GM19455 (cell line): ENCODE measurements around the gene DET1.
"Not testable (repeated sequence)": the region's sequence is repeated elsewhere in the genome, so short reads cannot be mapped to it uniquely, and the experiment has no call there.

Experiments used
- ATAC-seq: cut with Tn5 transposase; IDR thresholded peaks from one replicate; pipeline ENCODE4 v1.9.1; 2021; ENCODE audit not compliant: unreplicated experiment

DET1 gene

GRCh38 chr15:88498996-88499395 lies 47.5 kb downstream of the DET1 start:
- ATAC-seq, result no peak

GRCh38 chr15:88497109-88497765 lies 49.2 kb downstream of the DET1 start:
- ATAC-seq, result no peak

GRCh38 chr15:88493844-88494243 lies 52.6 kb downstream of the DET1 start:
- ATAC-seq, result no peak

GRCh38 chr15:88491158-88491557 lies 55.3 kb downstream of the DET1 start:
- no peak for ATAC-seq

GRCh38 chr15:88490036-88490435 lies 56.4 kb downstream of the DET1 start:
- no peak for ATAC-seq

GRCh38 chr15:88489321-88489720 lies 57.2 kb downstream of the DET1 start:
- ATAC-seq, result no peak

- no peak for ATAC-seq
Measured at GRCh38 chr15:88487796-88488523, 58.5 kb downstream of the DET1 start.

- ATAC-seq, result no peak
Measured at GRCh38 chr15:88487178-88487795, 59.2 kb downstream of the DET1 start.

GRCh38 chr15:88484682-88485331 lies 61.7 kb downstream of the DET1 start:
- ATAC-seq, result no peak

GRCh38 chr15:88482263-88482662 lies 64.2 kb downstream of the DET1 start:
- ATAC-seq, result no peak

- ATAC-seq, result no peak
Measured at GRCh38 chr15:88480981-88481380, 65.5 kb downstream of the DET1 start.

- no peak for ATAC-seq
Measured at GRCh38 chr15:88479169-88479568, 67.3 kb downstream of the DET1 start.

GRCh38 chr15:88477904-88478303 lies 68.6 kb downstream of the DET1 start:
- no peak for ATAC-seq

- ATAC-seq, result no peak
Measured at GRCh38 chr15:88477126-88477525, 69.4 kb downstream of the DET1 start.

- ATAC-seq, result no peak
Measured at GRCh38 chr15:88476635-88477060, 69.8 kb downstream of the DET1 start.

GRCh38 chr15:88473661-88474293 lies 72.7 kb downstream of the DET1 start:
- not testable (repeated sequence) for ATAC-seq

GRCh38 chr15:88472225-88472624 lies 74.3 kb downstream of the DET1 start:
- ATAC-seq, result no peak

- ATAC-seq, result no peak
Measured at GRCh38 chr15:88470625-88471372, 75.7 kb downstream of the DET1 start.

GRCh38 chr15:88469321-88469720 lies 77.2 kb downstream of the DET1 start:
- no peak for ATAC-seq

GRCh38 chr15:88468721-88469120 lies 77.8 kb downstream of the DET1 start:
- ATAC-seq, result not testable (repeated sequence)
